ENCODE measurements around the gene LDLRAD2.
"Not testable (repeated sequence)": the region's sequence is repeated elsewhere in the genome, so short reads cannot be mapped to it uniquely, and the experiment has no call there.

Gene LDLRAD2

DNA sequence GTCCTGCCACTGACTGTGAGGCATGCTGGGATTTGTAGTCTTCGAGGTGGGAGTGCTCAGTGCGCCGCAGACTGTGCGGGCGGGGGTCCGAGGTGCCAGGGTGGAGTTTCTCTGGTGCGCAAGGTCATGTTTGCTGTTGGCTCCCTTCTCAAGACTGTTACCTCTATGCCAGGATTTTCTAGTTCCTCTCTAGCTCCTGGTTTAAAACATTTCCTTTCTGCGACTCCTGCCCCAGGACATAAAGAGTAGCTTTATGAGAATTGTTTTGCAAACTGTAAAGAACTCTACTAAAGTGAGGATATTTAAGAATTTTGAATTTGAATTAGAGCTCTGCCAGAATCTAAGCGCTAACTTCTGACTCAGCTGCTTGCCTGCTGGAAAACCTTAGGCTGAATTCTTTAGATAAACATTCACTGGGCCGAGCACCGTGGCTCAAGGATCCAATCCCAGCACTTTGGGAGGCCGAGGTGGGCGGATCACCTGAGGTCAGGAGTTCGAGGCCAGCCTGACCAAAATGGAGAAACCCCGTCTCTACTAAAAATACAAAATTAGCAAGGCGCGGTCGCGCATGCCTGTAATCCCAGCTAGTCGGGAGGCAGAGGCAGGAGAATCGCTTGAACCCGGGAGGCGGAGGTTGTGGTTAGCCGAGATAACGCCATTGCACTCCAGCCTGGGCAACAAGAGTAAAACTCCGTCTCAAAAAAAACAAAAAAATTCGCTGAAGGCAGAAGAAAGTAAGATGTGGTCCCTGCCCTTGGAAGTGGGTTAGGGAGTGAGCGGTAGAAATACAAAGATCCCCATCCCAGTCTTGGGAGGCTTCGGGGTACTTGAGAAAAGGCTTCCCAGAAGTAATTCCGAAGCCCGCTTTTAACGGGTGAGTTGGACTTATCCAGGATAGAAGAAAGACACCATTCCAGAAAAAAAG lies 28.1 kb upstream of the LDLRAD2 start:
- no peak for DNase-seq

DNA sequence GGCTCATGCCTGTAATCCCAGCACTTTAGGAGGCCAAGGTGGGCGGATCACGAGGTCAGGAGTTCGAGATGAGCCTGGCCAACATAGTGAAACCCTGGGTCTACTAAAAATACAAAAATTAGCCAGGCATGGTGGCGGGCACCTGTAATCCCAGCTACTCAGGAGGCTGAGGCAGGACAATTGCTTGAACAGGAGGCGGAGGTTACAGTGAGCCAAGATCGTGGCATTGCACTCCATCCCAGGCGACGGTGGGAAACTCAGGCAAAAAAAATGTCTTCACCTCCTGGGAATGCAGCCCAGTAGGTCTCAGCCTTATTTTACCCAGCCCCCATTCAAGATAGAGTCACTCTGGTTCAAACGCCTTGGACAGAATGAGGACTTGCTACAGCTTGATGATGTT lies 26.3 kb upstream of the LDLRAD2 start:
- DNase-seq = not testable (repeated sequence)

DNA sequence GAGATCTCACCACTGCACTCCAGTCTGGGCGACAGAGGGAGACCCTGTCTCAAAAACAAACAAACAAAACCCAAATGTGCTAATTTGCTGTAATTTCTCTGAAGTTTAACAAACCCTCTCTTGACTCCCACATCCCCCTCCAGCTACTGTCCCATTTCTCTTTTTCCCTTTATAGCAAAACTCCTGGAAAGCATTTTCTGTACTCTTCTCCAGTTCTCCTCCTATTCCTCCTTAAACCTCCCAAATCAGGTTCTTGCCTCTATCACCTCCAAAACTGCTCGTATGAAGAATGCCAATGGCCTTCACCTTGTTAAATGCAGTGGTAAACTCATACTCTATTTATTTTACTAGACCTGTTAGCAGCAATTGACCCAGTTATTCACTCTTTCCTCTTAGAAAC lies 25.4 kb upstream of the LDLRAD2 start:
- no peak for DNase-seq

GRCh38 chr1:21793104-21793503 lies 19.0 kb upstream of the LDLRAD2 start:
- DNase-seq = no peak

GRCh38 chr1:21794656-21795055 lies 17.4 kb upstream of the LDLRAD2 start:
- DNase-seq = no peak

- no peak for DNase-seq
Measured at GRCh38 chr1:21795075-21795474, 17.0 kb upstream of the LDLRAD2 start.

DNA sequence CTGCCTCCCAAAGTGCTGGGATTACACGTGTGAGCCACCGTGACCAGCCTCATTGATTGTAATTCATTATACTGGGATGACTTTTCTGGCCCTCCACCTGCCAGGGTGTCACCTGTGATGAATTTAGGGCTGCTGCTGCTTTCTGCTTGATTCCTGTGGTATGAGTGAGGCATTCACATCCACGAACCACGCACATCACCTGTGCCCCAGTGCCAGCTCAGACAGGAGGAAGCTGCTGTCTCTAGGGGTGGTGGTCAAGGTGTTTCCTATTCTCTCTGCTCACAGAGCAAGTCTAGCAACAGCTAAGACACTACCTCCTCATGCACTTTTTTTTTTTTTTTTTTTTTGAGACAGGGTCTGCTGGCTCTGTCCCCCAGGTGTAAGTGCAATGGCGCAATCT lies 12.3 kb upstream of the LDLRAD2 start:
- DNase-seq = no peak

- DNase-seq = no peak
Measured at GRCh38 chr1:21801100-21801499, 11.0 kb upstream of the LDLRAD2 start.

DNA sequence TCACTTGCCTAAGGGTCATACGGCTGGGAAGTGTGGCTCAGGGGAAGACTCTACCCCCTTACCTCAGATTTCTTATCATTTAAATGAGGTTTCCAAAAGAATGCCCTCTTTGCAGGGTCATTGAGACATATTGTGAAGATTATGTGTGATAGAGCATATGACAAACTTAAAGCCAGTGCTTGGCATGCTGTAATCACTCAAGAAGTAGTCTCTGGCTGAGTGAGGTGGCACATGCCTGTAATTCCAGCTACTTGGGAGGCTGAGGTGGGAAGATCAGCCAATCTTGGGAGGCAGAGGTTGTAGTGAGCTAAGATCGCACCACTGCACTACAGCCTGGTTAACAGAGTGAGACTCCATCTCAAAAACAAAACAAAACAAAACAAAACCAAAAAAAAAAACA lies 7.5 kb upstream of the LDLRAD2 start:
- DNase-seq = no peak

DNA sequence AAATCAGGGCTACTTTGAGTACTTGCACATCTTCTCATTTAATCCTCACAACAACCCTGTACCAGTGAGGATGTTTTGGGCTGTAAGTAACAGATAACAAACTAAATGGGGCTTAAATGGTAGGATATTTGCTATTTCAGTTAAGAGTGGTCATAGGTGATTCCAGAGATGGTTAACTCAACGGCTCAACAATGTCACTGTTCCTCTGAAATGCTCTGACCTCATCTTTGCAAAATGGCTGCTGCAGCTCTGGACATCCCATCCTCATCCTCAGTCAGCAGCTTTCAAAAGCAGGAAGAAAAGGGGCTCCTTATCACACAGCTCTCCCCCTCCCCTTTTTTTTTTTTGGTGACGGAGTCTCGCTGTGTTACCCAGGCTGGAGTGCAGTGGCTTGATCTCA lies 1.5 kb downstream of the LDLRAD2 start:
- no peak for DNase-seq

- peak; percentile 48 for DNase-seq
Measured at GRCh38 chr1:21814241-21814918, 2.3 kb downstream of the LDLRAD2 start.

GRCh38 chr1:21814981-21815582 lies 3.0 kb downstream of the LDLRAD2 start:
- no peak for DNase-seq

DNA sequence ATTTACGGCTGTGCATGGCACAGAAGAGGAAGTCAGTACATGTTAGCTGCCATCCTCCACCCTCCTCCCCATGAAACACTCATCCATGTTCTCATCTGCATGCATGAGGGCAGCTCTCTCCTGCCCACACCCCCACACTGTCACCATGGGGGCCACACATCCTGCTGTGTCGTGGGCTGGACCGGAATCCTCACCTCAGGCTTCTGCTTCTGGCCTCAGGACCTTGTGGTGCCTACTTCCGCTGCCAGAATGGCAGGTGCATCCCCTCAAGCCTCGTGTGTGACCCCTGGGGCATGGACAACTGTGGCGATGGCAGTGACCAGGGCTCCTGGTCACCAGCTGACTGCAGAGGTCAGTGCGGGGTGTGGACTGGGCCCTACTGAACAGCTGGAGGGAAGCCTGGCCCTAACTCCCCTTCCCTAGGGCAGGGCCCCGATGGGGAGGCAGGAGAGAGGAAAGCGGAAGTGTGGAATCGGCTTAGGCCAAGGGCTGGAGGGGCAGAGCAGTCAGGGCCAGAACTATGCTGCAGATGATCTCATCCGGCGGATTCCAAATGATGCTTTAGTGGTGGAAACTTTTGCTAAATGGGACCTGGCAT lies 3.8 kb downstream of the LDLRAD2 start:
- DNase-seq = no peak

- no peak for DNase-seq
Measured at GRCh38 chr1:21816602-21817302, 4.7 kb downstream of the LDLRAD2 start.

DNA sequence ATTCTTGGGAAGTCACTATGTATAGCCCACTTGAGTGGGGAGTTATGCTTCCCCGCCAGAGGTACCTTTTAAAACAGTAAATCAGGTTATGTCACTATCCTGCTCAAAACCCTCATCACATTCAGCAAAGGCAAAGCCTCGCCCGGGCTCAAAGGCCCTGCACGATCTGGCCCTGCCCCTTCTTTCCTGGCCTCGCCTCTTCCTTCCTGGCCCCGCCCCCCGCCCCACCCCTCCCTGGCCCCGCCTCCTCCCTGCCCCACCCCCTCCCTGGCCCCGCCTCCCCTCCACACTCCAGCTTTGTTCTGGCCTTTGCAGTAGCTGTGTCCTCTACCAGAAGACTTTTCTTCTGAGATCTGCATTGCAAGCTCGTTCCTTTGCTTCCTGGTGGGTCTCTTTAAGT lies 6.6 kb downstream of the LDLRAD2 start:
- peak; percentile 58 for DNase-seq

DNA sequence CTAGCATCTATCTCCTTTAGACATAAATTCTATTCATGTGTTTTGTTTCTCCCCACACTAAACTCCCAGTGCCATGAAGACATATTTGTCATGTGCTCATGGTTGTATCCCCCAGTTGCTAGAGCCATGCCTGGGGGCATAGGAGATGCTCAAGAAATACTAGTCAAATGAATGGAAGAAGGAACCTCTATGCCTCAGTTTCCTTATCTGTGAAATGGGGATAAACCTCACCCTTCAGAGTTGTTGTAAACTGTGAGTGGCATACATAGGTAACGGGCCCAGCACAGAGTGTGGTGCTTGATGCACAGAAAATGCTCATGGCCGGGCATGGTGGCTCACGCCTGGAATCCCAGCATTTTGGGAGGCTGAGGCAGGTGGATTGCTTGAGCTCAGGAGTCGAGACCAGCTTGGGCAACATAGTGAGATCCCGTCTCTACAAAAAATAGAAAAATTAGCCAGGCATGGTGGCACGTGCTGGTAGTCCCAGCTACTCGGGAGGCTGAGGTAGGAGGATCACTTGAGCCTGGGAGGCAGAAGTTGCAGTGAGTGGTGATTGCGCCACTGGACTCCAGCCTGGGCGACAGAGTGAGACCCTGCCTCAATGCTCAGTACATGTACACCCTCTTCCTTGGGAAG lies 8.7 kb downstream of the LDLRAD2 start:
- no peak for DNase-seq

DNA sequence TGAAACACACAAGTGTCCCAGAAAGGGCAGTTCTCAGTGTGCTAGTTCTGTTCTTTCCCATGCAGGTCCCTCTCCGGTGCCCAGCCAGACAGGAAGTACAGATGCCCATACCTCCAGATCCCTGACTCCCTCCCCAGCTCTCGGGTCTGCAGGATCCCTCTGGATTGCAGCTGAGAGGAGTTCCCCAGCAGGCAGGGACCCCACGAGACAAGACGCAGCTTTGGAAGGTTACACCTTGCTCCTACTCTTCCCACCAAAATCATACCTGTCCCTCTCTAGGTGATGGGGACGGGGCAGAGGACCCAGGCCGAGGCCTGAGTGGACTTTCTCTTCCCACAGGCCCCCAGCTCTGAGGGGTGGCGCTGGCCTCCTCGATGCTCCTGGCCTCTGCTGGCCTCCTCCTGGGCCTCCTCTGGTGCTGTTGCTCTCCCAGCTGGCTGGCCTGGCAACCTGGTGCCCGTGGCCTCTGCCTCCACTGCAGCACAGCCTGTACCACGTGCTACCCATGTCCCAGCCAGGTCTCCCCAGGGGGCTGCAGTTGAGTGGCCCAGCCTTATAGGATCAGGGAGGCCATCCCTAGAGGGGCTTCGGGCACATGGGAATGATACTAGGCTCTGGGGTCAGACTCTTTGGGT lies 9.4 kb downstream of the LDLRAD2 start:
- no peak for DNase-seq

DNA sequence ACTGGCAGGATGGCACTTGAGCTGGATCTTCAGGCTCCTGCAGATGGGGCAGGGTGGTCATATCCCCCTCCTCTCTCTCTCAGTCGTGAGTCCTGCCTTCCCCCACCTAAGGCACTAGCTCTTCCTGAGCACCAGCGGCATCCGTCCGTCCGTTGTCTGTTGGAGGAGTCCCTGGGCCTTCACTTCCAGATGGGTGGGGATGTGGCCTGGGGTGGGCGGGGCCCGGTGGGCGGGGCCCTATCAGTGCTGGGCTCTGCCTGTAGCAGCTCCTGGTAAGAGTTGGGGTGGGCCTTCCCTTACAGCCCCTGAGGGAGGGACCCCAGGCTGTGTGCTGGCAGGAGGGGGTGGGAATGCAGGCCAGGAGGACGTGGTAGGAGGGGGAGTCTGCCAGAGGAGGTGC lies 10.3 kb downstream of the LDLRAD2 start:
- no peak for DNase-seq

DNA sequence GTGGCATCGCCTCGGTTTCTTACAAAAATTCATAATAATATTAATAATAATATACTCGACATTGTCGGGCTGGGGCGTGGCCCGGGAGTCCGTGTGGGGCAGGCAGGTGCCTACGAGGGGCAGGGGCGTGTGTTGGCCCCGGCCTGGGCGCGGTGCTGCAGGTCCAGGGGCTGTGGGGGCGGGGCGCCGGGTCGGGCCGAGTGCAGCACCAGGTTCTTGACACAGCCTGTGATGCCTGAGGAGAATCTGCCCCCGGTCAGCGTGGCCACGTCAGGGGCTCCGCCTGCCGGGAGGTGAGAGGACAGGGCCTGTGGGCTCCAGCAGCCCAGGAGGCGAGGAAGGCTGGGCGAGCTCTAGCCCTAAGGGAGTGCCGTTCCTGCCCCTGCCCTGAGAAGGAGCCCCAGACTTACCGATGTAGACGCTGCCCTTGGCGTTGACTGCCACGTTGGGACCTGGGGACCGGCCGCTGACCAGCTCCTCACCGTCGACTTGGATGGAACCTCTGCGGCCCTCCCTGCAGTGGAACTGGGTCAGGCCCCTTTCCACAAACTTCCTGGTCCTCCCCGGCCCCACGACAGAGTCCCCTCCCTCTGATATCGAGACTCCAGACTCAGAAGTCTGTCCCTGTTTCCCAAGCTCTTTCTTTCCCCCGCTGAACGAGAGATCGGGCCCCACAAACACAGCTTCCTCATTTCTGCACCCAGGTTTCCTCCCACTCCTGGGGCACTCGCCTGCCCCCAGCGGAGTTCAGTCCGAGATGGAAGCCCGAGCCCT lies 11.3 kb downstream of the LDLRAD2 start:
- DNase-seq = no peak

GRCh38 chr1:21823980-21824702 lies 12.1 kb downstream of the LDLRAD2 start:
- no peak for DNase-seq
